HG02571 (cell line): ENCODE data around the gene FAM13A.

Experiments
- ATAC-seq: cut with Tn5 transposase; IDR thresholded peaks from one replicate; pipeline ENCODE4 v1.9.1; 2021; ENCODE audit warnings: mild to moderate bottlenecking, moderate library complexity; ENCODE audit not compliant: unreplicated experiment

FAM13A gene

DNA sequence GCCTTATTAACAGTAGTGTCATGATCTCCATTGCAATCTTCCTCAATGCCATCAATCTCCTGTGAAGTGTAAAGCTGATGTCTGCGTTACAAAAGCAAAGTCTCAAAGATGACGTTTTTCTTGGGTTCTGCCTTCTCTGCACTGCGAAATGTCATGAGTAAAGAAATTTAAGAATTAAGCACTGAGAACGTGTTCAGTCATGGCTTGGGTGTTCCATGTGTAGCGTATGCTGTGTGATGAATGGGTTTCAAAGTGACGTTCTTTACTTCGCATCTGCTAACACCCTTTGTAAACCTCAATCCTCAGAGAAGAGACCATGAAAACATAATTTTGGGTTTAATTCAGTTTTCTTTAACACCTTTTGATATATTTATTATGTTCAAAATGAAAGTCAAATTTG, 360.4 kb downstream of the FAM13A start:
- ATAC-seq = no peak

DNA sequence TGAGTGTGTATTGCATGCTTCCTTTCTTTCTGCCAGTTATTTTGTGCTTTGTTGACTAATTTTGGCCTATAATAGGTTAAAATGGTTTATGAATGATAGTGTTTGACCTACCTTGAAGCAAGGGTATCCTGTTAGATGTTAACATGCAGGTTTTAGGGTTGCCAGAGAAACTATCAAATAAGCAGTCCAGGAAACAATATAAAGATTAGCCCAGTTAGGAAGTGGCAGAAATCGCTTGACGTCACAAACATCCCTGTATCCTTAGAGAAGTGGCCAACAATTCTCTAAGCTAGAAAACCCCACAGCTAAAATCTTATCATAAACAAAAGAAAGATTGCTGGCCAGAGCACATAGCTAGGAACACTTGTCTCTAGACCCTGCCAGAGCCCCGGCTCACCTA, 363.2 kb downstream of the FAM13A start:
- no peak for ATAC-seq

DNA sequence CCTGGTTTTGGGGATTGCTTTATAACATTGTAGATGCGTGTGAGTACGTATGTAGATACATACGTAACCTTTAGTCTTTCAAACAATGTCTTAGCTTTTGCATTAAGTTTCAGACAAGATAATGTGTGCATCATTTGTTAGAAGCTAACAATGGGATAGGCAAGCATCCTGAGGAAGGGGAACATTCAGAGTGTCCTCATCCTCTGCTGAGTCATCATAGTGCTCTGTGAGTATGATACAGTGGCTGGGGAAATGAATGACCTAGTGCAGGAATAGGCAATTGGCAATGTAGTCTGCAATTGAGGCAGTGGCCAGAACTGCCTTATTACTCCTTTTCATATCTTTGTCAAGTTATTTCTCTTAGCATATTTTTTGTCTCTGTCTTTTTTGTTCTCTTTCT, 366.6 kb downstream of the FAM13A start:
- ATAC-seq = no peak

DNA sequence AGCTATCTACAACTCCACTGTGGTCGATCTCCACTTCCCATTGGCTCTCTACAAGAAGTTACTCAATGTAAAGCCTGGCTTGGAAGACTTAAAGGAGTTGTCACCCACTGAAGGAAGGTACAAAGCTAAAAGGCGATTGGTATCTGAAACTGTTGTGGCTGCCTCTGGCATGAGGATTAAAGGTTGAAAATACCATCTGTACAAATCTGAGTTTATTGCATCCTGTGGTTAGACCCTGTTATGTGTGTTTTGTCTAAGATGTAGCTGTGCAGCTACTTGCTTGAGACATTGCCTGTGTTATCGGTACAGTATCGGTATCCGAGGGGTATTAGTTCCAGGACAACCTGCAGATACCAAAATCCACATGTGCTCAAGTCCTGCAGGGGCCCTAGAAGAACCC, 375.8 kb downstream of the FAM13A start:
- no peak for ATAC-seq
